HG03135 (cell line): ENCODE measurements around the gene PFKP.

Experiments
- ATAC-seq: cut with Tn5 transposase; IDR thresholded peaks from one replicate; pipeline ENCODE4 v1.9.1; 2021; ENCODE audit warnings: mild to moderate bottlenecking, moderate library complexity; ENCODE audit not compliant: unreplicated experiment

Gene PFKP

DNA sequence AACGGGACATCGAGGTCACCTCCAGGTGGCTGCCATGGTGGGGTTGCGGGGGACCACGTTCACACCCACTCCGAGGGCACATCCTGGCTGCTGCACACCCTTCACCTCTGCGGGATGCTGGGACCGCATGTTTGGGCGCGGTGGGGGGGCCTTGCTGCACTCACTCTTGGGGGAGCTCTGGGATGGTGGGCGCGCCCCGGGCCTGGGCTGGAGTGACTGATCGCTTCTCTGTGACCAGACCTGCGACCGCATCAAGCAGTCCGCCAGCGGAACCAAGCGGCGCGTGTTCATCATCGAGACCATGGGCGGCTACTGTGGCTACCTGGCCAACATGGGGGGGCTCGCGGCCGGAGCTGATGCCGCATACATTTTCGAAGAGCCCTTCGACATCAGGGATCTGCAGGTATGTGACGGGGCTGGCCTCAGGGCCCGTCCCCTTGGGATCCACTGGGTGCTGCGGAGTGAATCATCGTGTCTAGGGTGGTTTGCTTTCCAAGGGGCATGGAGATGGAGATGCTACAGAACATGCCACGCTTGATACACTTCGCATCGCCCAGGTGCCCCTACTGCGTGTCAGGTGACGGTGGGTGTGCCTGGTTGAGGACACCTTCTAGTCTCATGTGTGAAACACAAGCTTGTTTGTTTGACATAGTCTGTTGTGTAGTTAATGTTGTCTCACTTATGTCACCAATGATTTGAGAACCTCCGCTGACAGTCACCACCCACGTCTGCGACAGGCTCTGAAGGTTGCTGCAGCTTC lies 62.4 kb downstream of the PFKP start:
- ATAC-seq, result no peak

DNA sequence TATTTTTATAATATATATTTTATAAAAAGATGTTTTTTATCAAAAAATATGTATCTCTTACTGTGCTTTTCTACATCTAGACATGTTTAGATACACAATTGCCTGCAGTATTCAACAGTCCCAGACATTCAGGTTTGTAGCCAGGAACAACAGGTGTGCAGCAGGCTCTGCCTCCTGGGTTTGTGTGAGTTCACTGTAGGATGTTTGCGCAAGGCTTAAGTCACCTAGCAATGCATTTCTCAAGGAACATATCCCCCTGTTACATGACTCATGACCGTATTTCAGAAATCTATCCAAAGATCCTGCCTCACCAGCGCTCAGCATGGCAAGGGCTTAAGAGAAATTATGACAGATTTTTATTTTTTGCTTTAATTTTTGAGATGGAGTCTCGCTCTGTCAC lies 63.8 kb downstream of the PFKP start:
- no peak for ATAC-seq

DNA sequence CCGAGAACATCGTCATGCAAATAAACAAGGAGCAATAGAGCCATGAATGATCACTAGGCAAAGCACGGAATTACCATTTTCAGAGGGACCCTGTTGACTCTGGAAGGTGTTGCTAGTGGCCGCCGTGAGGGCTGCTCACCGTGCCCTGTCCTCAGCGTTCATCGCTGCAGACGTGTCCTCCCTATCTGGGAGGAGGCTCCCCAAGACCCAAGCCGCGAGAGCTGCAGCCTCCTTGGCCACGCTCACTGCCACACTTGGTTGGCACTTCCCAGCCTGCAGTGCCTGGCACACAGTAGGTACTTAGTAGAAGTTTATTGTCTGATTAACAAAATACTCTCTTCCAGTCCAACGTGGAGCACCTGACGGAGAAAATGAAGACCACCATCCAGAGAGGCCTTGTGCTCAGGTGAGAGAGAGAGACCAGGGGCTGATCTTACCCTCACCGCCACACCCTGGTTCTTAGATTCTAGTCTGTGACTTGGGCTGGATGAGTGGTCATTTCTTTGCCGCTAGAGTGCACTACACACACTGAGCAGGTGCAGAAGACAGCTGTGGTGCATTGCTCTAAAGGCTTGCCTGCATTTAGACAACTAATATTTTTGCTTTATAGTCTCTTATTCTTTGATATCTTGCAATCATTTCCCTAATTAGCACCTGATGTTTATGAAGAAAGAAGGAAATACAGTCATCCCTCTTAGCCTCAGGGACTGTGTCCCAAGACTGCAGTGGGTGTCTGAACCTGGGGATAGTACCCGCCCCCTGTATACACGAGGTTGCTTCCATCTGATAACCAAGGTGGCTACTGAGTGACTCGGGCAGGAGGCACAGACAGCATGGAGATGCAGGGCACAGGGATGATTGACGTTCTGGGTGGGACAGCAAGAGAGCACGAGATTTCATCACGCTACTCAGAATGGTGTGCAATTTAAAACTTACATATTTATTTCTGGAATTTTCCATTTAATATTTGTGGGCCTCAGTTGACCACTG lies 65.0 kb downstream of the PFKP start:
- ATAC-seq, result no peak

DNA sequence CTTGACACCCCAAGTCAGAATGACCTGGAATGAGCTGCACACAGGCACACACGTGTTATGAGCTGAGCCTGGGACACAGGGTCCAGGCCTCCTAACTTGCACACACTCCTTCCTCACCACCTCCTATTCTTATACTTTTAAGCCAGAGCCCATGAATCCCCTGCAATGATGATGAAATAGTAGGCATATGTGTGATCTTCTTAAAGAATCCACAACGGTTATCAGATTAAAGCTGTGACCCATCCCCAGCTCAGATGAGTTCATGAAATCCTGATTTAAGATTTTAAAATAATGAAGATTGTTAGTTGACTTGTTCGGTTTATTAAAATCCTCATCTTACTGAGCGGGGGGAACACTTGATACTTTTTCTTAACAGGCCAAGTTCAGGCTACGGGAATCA lies 66.6 kb downstream of the PFKP start:
- ATAC-seq, result no peak

DNA sequence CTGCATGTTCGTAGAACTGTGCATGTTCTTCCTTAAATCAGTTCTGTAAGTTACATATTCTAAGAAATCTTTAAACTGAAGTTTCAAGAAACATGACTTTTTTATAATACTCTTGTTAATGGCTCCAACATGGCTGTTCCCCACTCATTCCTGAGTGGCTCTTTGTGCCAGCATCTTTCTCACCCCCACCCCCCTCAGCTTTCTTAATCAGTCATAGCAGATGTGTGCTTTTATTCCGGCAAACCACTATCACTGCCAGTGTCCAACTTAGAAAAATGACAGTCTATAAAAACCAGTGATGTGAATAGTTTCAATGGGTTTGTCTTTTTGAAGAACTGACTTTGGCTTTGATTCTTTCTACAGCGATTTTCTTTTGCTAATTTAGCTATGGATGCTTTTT lies 67.7 kb downstream of the PFKP start:
- ATAC-seq, result no peak

DNA sequence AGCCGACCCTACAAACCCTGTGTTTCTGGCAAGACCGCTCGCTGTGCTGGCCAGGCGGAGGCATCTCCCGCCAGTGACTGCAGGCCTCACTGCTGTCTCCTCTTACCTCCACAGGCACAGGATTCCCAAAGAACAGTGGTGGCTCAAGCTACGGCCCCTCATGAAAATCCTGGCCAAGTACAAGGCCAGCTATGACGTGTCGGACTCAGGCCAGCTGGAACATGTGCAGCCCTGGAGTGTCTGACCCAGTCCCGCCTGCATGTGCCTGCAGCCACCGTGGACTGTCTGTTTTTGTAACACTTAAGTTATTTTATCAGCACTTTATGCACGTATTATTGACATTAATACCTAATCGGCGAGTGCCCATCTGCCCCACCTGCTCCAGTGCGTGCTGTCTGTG lies 69.0 kb downstream of the PFKP start:
- no peak for ATAC-seq

DNA sequence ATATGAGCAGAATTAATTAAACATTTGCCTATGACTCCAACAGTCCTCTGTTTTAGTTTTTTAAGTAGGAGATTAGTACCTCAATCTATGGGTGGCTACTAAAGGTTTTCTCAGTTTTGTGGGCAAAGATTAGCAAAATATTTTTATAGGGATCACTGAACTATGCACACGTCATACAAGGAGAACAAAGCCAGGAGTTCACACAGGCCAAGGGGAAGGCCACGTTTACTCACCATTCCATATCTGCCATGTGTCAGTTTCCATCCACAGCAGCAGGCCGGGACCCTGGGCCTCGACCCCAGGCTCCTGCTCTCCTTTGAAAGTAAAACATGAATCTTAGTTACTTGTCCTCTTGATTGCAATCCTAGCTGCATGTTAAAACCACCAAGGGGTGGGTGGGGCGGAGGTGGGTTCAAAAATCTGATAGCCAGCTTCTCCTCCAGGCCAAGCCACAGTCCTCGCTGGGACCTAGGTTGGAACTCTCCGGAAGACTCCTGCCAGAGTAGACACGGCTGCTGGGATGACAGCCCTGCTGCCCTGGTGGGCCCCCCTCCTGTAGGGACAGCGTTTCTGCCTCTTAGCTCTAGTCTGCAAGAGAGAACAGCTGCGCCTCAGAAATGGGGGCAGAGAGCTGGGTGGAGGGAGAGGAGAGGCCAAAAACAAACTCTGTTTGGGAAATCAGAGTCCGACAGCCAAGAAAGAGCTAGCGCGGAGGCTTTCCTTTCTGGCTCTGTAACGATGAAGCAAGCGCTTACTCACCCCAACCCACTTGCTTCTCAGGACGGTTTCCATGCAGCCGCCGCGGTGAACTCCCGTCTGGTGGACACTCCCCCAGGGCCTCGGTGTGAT lies 69.6 kb downstream of the PFKP start:
- ATAC-seq, result no peak

DNA sequence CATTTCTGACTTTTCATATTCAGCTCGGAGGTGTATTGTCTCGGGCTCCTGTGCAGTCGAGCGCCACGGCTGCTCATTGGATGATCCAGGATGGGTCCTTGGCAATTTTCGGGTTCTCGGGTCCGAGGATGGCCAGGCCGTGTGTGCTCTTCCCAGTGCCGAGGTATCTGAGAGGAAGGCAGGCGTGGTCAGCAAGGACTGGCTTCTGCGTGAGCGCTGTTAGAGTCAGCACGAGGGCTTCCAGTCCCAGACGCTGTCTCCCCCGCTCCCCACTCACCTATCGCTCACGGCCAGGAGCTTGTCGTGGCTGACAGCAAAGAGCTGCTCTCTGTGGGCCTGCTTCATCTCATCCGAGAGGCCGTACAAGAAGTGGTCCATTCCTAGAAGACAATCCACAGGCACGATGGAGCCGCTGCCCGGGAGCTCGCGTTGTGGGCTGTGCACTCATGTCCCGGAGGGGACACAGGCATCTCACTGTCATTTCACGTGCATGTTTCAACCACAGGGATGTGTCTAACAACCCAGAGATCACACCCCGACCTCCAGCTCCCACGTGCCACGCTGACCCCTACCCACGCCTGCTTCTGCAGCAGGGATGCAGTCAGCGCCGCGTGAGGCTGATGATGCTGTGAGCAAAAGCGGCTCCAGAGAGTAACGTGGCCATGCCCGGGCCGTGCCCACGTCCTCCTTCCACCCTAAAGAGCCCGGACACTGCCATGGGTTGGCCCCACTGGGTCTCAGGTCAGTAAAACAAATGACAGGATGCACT lies 70.8 kb downstream of the PFKP start:
- ATAC-seq, result no peak

DNA sequence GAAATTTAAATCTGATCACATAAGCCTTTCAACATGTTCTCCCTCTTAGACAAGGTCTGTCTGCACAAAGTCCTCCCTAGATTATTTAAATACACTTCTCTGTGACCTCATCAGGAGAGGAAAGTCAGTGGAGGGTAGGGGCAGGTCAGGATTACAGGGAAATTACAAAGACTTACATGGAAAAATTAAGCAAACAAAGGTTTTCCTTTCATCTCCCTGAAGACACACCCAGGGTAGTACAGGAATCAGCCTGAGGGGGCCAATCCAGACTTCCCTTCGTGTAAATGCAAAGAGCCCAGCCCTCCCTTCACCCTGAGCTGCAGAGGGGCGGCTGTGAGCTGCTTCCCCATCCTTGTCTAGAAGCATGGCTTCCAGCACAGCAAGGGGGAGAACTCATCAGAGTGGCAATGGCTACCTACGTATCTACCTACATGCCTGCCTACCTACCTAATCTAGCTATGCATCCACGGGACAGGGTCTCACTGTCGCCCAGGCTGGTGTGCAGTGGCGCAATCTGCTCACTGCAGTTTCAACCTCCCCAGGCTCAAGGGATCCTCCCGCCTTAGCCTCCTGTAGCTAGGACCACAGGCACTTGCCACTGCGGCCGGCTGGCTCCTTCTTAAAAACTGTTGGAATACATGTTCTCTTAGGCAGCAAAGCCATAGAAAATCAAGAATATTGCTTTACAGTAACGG lies 72.0 kb downstream of the PFKP start:
- no peak for ATAC-seq

DNA sequence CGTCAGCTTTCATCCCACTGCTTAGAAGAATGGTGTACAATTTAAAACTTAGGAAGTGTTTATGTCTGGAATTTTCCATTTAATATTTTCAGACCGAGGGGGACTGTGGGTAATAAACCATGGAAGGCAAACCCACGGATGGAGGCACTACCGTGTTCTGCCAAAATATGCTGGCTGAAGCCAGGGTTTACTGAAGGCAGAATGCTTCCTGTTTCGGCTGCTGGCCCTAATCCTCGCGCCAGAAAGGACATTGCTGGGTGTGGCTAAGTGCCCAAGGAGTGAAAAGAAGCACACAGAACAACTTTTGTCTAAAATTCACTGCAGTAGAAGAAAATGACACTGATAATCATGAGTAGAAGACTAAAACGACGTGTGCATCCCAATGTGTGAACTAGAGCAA lies 72.9 kb downstream of the PFKP start:
- no peak for ATAC-seq

DNA sequence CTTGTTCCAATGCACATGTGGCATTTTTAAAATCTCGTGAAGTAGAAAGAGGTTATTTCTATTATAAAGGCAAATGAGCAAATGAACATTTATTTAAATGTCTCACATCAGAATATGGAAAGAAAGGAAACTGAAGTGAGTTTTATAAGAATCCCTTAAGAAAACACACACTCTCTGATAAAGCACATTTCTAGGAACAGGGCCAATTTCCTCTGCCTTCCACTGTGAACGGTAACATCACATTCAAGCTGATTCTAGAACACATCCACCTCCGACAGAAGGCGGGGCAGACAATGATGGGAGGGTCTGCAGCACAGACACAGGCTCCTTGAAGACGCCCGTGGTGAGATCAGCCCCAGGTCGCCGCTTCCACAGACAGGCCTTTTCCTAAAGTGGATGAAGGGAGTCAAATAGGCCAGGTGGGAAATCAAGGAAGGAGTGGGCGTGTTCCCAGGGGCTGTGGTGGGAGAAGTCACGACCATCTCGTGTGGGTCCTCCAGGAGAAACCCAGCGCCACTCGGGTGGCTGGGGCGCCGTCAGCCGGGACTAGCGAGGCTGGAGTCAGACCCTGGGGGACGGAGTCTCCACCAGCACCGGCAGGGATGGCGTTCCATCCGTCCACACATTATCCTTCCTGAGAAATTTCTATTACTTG lies 74.1 kb downstream of the PFKP start:
- ATAC-seq, result no peak

DNA sequence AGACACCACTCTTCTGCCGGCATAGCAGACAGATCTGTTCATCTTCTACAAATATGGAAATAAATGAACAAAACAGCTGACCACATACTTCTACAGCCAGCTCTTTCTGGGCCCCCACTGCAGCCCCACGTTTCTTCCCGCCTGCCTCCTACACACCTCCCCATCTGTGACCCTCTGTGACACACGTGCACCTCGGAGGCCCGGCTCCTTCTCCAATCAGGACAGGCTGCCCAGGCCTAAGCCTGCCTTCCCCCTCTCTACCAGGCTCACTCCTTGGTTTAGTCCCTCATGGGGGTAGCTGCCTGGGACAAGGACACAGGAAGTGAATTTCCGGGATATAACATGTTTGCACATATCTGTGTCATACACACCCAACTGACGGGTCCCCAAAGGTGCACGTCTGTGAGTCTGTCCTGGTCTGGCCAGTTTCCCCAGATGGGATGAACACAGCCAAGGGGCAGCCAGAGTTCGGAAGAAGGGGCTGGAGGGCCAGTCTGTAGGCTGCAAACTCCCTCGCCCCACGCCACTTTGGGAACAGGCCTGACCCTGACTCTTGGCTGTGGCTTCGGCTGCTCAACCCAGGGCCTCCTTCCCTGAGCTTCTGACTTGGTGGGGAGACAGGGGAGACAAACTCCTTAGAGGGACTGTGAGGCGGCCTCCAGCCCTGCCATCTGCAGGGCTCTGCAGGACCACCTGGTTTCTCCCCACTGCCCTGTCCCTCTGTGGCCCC lies 75.0 kb downstream of the PFKP start:
- no peak for ATAC-seq

DNA sequence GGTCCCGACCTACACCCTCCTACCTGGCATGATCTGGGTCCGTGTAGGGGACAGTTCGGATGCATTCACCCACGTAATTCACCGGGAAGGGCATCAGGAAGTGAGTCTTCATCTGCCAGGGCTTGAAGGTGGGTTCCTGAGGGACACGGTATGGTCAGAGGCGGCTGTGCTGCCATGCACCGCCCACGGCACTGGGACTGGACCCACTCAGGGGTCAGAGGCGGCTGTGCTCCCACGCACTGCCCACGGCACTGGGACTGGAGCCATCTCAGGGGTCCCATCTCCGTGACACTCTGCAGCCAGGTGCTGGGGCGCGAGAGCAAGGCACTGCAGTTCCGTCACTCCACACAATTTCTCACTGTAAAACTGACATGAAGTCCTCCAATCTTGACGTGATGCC lies 76.0 kb downstream of the PFKP start:
- ATAC-seq, result no peak

DNA sequence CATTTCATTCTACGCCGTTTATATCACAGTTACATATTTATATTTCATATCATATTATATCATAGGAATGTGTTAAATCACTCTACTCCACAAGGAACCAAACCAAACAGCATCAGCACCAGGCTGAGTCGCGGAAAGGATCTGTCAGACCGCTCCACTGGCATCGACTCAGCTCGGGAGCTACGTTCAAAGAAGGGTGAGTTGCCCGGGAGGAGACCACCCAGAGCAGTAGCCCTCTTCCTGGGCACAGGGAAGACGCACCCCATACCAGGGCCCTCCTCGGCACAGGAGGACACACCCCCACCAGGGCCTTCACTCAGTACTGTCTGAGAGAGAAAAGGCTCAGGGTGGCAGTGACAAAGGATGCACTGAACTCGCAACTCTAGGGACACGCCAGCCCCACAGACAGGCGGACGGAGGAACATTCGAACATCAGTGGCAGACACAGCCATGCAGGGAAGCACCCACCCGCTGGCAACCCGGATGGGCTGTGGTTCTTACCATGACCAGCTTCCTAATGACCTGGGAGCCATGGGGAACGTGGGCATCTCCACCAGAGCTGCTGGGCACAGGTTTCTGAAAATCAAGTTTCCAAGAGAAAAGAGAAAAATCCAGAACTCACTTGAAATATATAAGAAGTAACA lies 76.6 kb downstream of the PFKP start:
- no peak for ATAC-seq

DNA sequence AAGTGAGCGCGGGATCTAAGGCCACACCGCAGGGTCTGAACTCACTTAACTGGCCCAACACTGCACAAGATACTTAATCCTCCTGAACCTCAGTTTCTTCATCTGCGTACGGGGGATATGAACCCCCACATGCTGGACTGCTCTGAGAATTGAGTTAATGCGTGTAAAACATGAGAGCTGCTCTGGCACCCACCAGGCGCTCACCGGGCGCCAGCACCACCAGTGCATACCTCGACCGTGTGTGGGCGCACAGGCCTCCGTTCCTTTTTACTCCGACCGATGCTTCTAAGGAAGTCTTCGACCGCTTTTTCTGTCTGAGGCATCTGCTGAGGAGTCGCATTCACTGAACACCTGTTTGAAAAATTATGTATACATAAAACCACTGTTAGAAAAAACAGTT lies 78.0 kb downstream of the PFKP start:
- no peak for ATAC-seq

DNA sequence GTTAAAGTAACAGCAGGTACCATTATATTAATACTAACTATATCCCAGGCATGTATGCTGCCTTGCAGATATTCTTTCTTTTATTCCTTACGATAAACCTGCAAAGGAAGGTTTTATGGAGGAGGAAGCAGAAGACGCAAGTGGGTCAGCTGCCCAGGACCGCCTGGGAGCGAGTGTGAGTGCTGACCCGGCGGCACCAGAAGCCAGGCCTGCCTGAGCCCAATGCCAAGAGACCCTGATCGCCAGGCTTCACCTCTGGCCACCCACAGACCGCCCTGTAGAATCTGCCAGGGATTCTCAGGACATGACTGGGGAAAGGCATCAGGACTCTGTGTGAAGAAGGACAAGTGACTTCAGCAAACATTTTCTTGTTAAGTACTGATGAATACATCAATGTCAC lies 78.9 kb downstream of the PFKP start:
- ATAC-seq, result no peak

DNA sequence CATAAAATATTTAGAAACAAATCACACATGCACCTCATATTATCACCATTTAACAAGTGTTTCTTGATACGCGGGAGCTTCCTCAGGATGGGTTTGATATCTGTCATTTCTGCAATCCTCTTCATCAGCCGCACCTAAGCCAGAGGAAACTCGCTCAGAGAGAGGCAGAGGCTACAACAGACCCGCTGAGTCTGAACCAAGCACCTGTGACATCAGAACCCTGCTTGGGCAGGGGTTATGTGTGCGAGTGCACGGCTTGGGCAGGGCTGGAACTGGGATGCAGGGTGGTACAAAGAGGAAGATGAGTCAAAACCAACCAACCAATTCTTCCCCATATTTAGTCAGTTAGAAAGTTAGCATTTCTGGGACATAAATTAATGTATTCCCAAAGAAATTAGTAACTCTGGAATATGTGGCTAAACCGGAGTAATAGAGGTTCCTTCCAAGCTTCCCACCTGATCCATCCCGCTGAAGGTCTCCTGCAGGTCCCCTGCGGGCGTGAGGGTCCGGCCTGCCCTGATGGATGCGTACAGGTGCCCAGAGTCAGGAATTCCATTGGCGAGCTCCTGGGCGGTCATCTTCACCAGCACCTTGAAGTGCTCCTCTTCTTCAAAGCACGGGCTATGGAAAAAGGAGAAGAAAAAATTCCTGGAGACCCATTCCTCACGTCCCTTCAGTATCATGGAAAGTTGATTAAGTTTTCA lies 79.9 kb downstream of the PFKP start:
- ATAC-seq, result no peak

DNA sequence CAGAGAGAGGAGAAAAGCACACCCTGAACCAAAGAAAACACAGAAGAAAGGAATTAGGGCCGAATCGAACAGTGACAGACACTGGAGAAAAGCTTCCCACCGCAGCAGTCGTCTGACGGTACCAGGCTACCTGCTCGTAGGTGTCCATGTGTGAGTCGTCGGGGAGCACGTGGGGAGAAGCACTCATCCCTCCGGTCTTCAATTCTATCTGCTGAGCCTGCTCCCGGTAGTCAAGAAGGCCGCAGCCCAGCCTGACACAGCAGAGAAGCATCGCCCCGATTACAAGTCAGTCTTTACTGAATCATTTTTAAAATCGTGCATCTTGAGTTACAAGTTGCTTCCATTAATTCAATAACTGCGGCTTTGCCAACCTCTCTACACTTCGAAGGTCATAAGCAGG lies 80.7 kb downstream of the PFKP start:
- no peak for ATAC-seq
